ENCODE results near the gene SERPINA9. TPM values are rescaled to one million over a fixed set of nuclear protein-coding genes. Genes with fewer than 3 reads are reported as not detected.
"Not testable (repeated sequence)": the region's sequence is repeated elsewhere in the genome, so short reads cannot be mapped to it uniquely, and the experiment has no call there.

The SERPINA9 gene
- polyA plus RNA-seq, 1 donor (not counting 4 experiments of a cell fraction or from before 2014, with no cell fraction given) = 0.05 TPM

GRCh38 chr14:94421316-94421715 lies 54.7 kb downstream of the SERPINA9 start:
- no peak overlapping the region for H3K27ac ChIP-seq (ENCODE audit: control insufficient read depth, insufficient read depth, low read length)
- no peak overlapping the region for H3K4me3 ChIP-seq (ENCODE audit: control insufficient read depth in 2 of 3, extremely low read depth in 1 of 3, insufficient read depth in 2 of 3, low read depth in 1 of 3, low read length in 3 of 3)
- TF ChIP-seq EZH2 (IDR thresholded peaks at IDR 0.05; ENCODE audit: low read length) (no peak), CTCF (optimal IDR thresholded peaks at IDR 0.05 in 1 of 3, IDR thresholded peaks at IDR 0.05 in 1 of 3, conservative IDR thresholded peaks at IDR 0.05 in 1 of 3; ENCODE audit: extremely low read depth in 1 of 3, insufficient read depth in 2 of 3, low read length in 3 of 3) (no peak)
- H3K4me2 ChIP-seq (ENCODE audit: control insufficient read depth, extremely low read depth, insufficient read depth, low read depth, low read length) = no peak overlapping the region
- dilution Hi-C loops (cut with MboI; ENCODE audit: extremely low pct_ligation_motif_present, low sequenced_read_pairs) = no loop called here
- no peak for FAIRE-seq
- H3K79me2 ChIP-seq (ENCODE audit: control insufficient read depth, insufficient read depth, low read length) = no peaks in the 10 kb centered on the region
- H3K36me3 ChIP-seq (ENCODE audit: control insufficient read depth in 2 of 2, extremely low read depth in 1 of 2, insufficient read depth in 2 of 2, low read length in 2 of 2) = no peaks in the 10 kb centered on the region
- H3K9me1 ChIP-seq (ENCODE audit: control insufficient read depth, extremely low read depth, insufficient read depth, low read length) = no peaks in the 10 kb centered on the region
- H3K9ac ChIP-seq (ENCODE audit: control insufficient read depth, extremely low read depth, insufficient read depth, low read length) = no peak overlapping the region
- no peak for DNase-seq (ENCODE audit: low read depth, low spot score)
- no peaks in the 10 kb centered on the region for H3K27me3 ChIP-seq (ENCODE audit: control insufficient read depth, extremely low read depth, insufficient read depth, low read length)
- H3K9me3 ChIP-seq (ENCODE audit: control insufficient read depth, low read depth, low read length) = no peaks in the 10 kb centered on the region
- H2AFZ ChIP-seq (ENCODE audit: control insufficient read depth, low read length) = no peak overlapping the region
- H3K4me1 ChIP-seq (ENCODE audit: control insufficient read depth, extremely low read depth, insufficient read depth, low read length) = peaks cover under 1% of the 10 kb centered on the region
- H4K20me1 ChIP-seq (ENCODE audit: control insufficient read depth, extremely low read depth, insufficient read depth, low read length) = no peaks in the 10 kb centered on the region

- H3K79me2 ChIP-seq (ENCODE audit: control insufficient read depth, insufficient read depth, low read length); H3K4me2 ChIP-seq (ENCODE audit: control insufficient read depth, extremely low read depth, insufficient read depth, low read depth, low read length); H3K4me3 ChIP-seq (ENCODE audit: control insufficient read depth in 2 of 3, extremely low read depth in 1 of 3, insufficient read depth in 2 of 3, low read depth in 1 of 3, low read length in 3 of 3); H3K4me1 ChIP-seq (ENCODE audit: control insufficient read depth, extremely low read depth, insufficient read depth, low read length); H3K9me3 ChIP-seq (ENCODE audit: control insufficient read depth, low read depth, low read length); H3K9ac ChIP-seq (ENCODE audit: control insufficient read depth, extremely low read depth, insufficient read depth, low read length); H3K27me3 ChIP-seq (ENCODE audit: control insufficient read depth, extremely low read depth, insufficient read depth, low read length); H3K9me1 ChIP-seq (ENCODE audit: control insufficient read depth, extremely low read depth, insufficient read depth, low read length); dilution Hi-C loops (cut with MboI; ENCODE audit: extremely low pct_ligation_motif_present, low sequenced_read_pairs); DNase-seq (ENCODE audit: low read depth, low spot score); H3K36me3 ChIP-seq (ENCODE audit: control insufficient read depth in 2 of 2, extremely low read depth in 1 of 2, insufficient read depth in 2 of 2, low read length in 2 of 2); H3K27ac ChIP-seq (ENCODE audit: control insufficient read depth, insufficient read depth, low read length); FAIRE-seq; H4K20me1 ChIP-seq (ENCODE audit: control insufficient read depth, extremely low read depth, insufficient read depth, low read length); H2AFZ ChIP-seq (ENCODE audit: control insufficient read depth, low read length): not testable (repeated sequence)
These were observed 58.3 kb downstream of the SERPINA9 start for GRCh38 chr14:94417497-94418205.

Other genes with a start within 250 kb of the SERPINA9 start
- gene SERPINA10, start 182.9 kb downstream of the SERPINA9 start, polyA plus RNA-seq = not detected in 3 replicates
- gene SERPINA6, start 152.9 kb downstream of the SERPINA9 start, polyA plus RNA-seq = 0.18 TPM in 1 of 3 replicates, not detected in the others
- gene SERPINA2, start 109.5 kb downstream of the SERPINA9 start, polyA plus RNA-seq = not detected in 3 replicates
- gene SERPINA1, start 87.6 kb downstream of the SERPINA9 start, polyA plus RNA-seq = 0.48 to 0.71 TPM (median 0.52 TPM) in 3 replicates
- gene SERPINA11, start 23.4 kb downstream of the SERPINA9 start, polyA plus RNA-seq = not detected in 3 replicates
- 0.04 to 0.26 TPM (median 0.07 TPM) in 3 replicates for gene SERPINA12, start 33.3 kb upstream of the SERPINA9 start, polyA plus RNA-seq
- gene SERPINA4, start 85.2 kb upstream of the SERPINA9 start, polyA plus RNA-seq = not detected in 3 replicates
- not detected in 3 replicates for gene SERPINA5, start 105.2 kb upstream of the SERPINA9 start, polyA plus RNA-seq
- 0.33 to 1.5 TPM (median 0.50 TPM) in 3 replicates for gene SERPINA3, start 136.2 kb upstream of the SERPINA9 start, polyA plus RNA-seq